GM19238 (cell line): Measurements from ENCODE around the gene DCC.

Source experiments
- DNase-seq: peaks from one replicate; pipeline ENCODE4 v3.0.0; 2011; ENCODE audit warnings: low spot score; ENCODE audit not compliant: insufficient read length

The DCC gene

GRCh38 chr18:52596748-52597435 is 256.9 kb downstream of the DCC start:
- DNase-seq = no peak

- no peak for DNase-seq
These were observed 258.9 kb downstream of the DCC start for GRCh38 chr18:52598921-52599320.

GRCh38 chr18:52602820-52603219 is 262.8 kb downstream of the DCC start:
- no peak for DNase-seq

- no peak for DNase-seq
These were observed 265.3 kb downstream of the DCC start for GRCh38 chr18:52605345-52605744.

- DNase-seq = no peak
These were observed 268.0 kb downstream of the DCC start for GRCh38 chr18:52607985-52608384.

- no peak for DNase-seq
These were observed 270.6 kb downstream of the DCC start for GRCh38 chr18:52610451-52611115.

- DNase-seq = no peak
These were observed 272.4 kb downstream of the DCC start for GRCh38 chr18:52612406-52612805.

- DNase-seq = no peak
These were observed 275.3 kb downstream of the DCC start for GRCh38 chr18:52615321-52615720.

- DNase-seq = no peak
These were observed 275.9 kb downstream of the DCC start for GRCh38 chr18:52615943-52616342.

- DNase-seq = no peak
These were observed 277.9 kb downstream of the DCC start for GRCh38 chr18:52617931-52618330.

- DNase-seq = no peak
These were observed 281.0 kb downstream of the DCC start for GRCh38 chr18:52620926-52621439.

- DNase-seq = no peak
These were observed 284.7 kb downstream of the DCC start for GRCh38 chr18:52624702-52625101.

GRCh38 chr18:52636536-52636935 is 296.5 kb downstream of the DCC start:
- DNase-seq = no peak

- no peak for DNase-seq
These were observed 308.2 kb downstream of the DCC start for GRCh38 chr18:52648201-52648600.

- DNase-seq = no peak
These were observed 312.4 kb downstream of the DCC start for GRCh38 chr18:52652391-52652790.

- no peak for DNase-seq
These were observed 317.2 kb downstream of the DCC start for GRCh38 chr18:52657043-52657805.

- no peak for DNase-seq
These were observed 327.6 kb downstream of the DCC start for GRCh38 chr18:52667463-52668065.

- DNase-seq = no peak
These were observed 330.9 kb downstream of the DCC start for GRCh38 chr18:52670896-52671295.

GRCh38 chr18:52678034-52678433 is 338.0 kb downstream of the DCC start:
- DNase-seq = no peak

GRCh38 chr18:52678551-52678950 is 338.6 kb downstream of the DCC start:
- DNase-seq = no peak

GRCh38 chr18:52679354-52679753 is 339.4 kb downstream of the DCC start:
- no peak for DNase-seq

GRCh38 chr18:52682260-52682659 is 342.3 kb downstream of the DCC start:
- no peak for DNase-seq
